T-cell (primary cell): Measurements from ENCODE around the gene AIG1. TPM values are rescaled to one million over a fixed set of nuclear protein-coding genes. Genes with fewer than 3 reads are reported as not detected.

Experiments used
- ATAC-seq, 4 experiments: fragments of 200-7000 bp in 3 of 4; fragments of 150-1000 bp in 1 of 4; cut with Tn5 transposase; replicated peaks in 1 of 4; 1 replicate in 3 of 4; 2 replicates in 1 of 4; pipeline ENCODE4 v1.10.0; 2021; ENCODE audit warnings: moderate library complexity in 3 of 4, mild to moderate bottlenecking in 2 of 4, moderate number of reproducible peaks in 1 of 4
- CTCF ChIA-PET, 2 donors: fragments of 300-600 bp; sonication (Branson Sonifier 250); formaldehyde crosslinking; loops; one replicate each; lab custom pipeline; 2022; ENCODE audit warnings: antibody characterized with exemption in 2 of 2; lab: Charles Lee
- POLR2A ChIA-PET, 2 donors: fragments of 300-600 bp; sonication (Branson Sonifier 250); formaldehyde crosslinking; loops; one replicate each; lab custom pipeline; 2022; ENCODE audit warnings: antibody characterized with exemption in 2 of 2; lab: Charles Lee
- DNase-seq, 35 experiments: peaks; one replicate each; pipeline versions ENCODE4 v3.0.0 to v3.0.0-alpha.2; 2013 to 2023
- H3K27ac ChIP-seq: one replicate; pipeline ENCODE4 v1.5.1; 2013; ENCODE audit warnings: low read length
- H3K27me3 ChIP-seq, 2 experiments: replicated peaks in 1 of 2; 1 replicate in 1 of 2; 2 replicates in 1 of 2; pipeline versions ENCODE4 v1.6.1 to v1.7.0; 2013; ENCODE audit warnings: low read length in 1 of 2, mixed read lengths in 1 of 2; ENCODE audit not compliant: control insufficient read depth in 2 of 2, insufficient read depth in 2 of 2; ENCODE audit errors: extremely low read depth in 1 of 2
- H3K36me3 ChIP-seq, 2 donors: 1 replicate in 1 of 2; 2 replicates in 1 of 2; pipeline versions ENCODE4 v1.6.1 to v1.7.0; 2013; ENCODE audit warnings: low read length in 1 of 2; ENCODE audit not compliant: control insufficient read depth in 2 of 2, insufficient read depth in 1 of 2; ENCODE audit errors: extremely low read depth in 1 of 2
- H3K4me1 ChIP-seq, 2 experiments: 1 replicate in 1 of 2; 2 replicates in 1 of 2; pipeline versions ENCODE4 v1.6.1 to v1.7.0; 2013; ENCODE audit warnings: low read length in 2 of 2, mixed read lengths in 1 of 2; ENCODE audit not compliant: insufficient read depth in 2 of 2, control insufficient read depth in 1 of 2; ENCODE audit errors: extremely low read depth in 1 of 2
- H3K4me3 ChIP-seq, 2 donors: 1 replicate in 1 of 2; 2 replicates in 1 of 2; pipeline versions ENCODE4 v1.5.1 to v1.7.0; 2013; ENCODE audit warnings: mild to moderate bottlenecking in 2 of 2, low read length in 1 of 2, moderate library complexity in 1 of 2; ENCODE audit not compliant: control insufficient read depth in 1 of 2; ENCODE audit errors: extremely low read depth in 1 of 2
- H3K9me3 ChIP-seq: 2 replicates; pipeline ENCODE4 v1.7.0; 2013
- H3K27ac Mint-ChIP-seq, 2 donors: one replicate each; pipeline ENCODE4 v1.8.0; 2020 to 2021; ENCODE audit warnings: mild to moderate bottlenecking in 2 of 2, mixed read lengths in 2 of 2
- H3K27me3 Mint-ChIP-seq, 2 donors: one replicate each; pipeline ENCODE4 v1.8.0; 2021 to 2022; ENCODE audit warnings: mixed read lengths in 2 of 2
- H3K36me3 Mint-ChIP-seq: one replicate; pipeline ENCODE4 v1.8.0; 2021; ENCODE audit warnings: mixed read lengths
- H3K4me1 Mint-ChIP-seq, 3 donors: one replicate each; pipeline ENCODE4 v1.8.0; 2020 to 2022; ENCODE audit warnings: mixed read lengths in 3 of 3, mild to moderate bottlenecking in 1 of 3
- H3K4me3 Mint-ChIP-seq, 3 donors: one replicate each; pipeline ENCODE4 v1.8.0; 2020 to 2022; ENCODE audit warnings: mild to moderate bottlenecking in 3 of 3, mixed read lengths in 3 of 3, moderate library complexity in 3 of 3
- H3K9me3 Mint-ChIP-seq, 3 donors: one replicate each; pipeline ENCODE4 v1.8.0; 2020 to 2022; ENCODE audit warnings: mixed read lengths in 3 of 3
- WGBS: methylation state at CpG from one replicate; pipeline ENCODE4 v1.1.5; 2013; ENCODE audit warnings: missing lambda C conversion rate; ENCODE audit not compliant: insufficient coverage; 5-methylcytosine and 5-hydroxymethylcytosine counted together
- total RNA-seq, 35 experiments: library from RNA in 6 of 35; stranded (reverse) in 6 of 35; fragments of 120-200 nt in 1 of 35; gene quantifications; one replicate each; pipeline versions ENCODE4 v1.2.1 to v1.2.4 and lab custom pipeline; 2013 to 2026

Gene AIG1
- total RNA-seq, 5 donors from 2014 or later (not counting 1 experiment from before 2014, with no cell fraction given) = 6.0 to 13.4 (median 7.6) TPM

GRCh38 chr6:143160439-143161220 is 99.9 kb downstream of the AIG1 start:
- H3K9me3 ChIP-seq = no peaks in the 10 kb centered on the region
- no peak overlapping the region for H3K27ac Mint-ChIP-seq
- H3K4me1 Mint-ChIP-seq = no peaks in the 10 kb centered on the region
- peaks cover 0 to 4% (median under 1%) of the 10 kb centered on the region in 3 donors for H3K9me3 Mint-ChIP-seq
- H3K27ac ChIP-seq = no peak overlapping the region
- ATAC-seq (no peak), DNase-seq (no peak)
- H3K36me3 Mint-ChIP-seq = peaks cover 8% of the 10 kb centered on the region
- H3K27me3 ChIP-seq = no peaks in the 10 kb centered on the region
- WGBS = no CpG with 5 or more reads among the region's 1 CpG
- H3K4me1 ChIP-seq = no peaks in the 10 kb centered on the region
- POLR2A ChIA-PET = no interaction called here
- H3K4me3 Mint-ChIP-seq = no peak overlapping the region
- no peak overlapping the region for H3K4me3 ChIP-seq
- H3K36me3 ChIP-seq = no peaks in the 10 kb centered on the region
- H3K27me3 Mint-ChIP-seq = no peaks in the 10 kb centered on the region
- CTCF ChIA-PET = no interaction called here

- ATAC-seq (no peak), DNase-seq (no peak)
- no peak overlapping the region for H3K27ac Mint-ChIP-seq
- POLR2A ChIA-PET = no interaction called here
- H3K27me3 ChIP-seq = no peaks in the 10 kb centered on the region
- no CpG with 5 or more reads among the region's 1 CpG for WGBS
- CTCF ChIA-PET = no interaction called here
- H3K9me3 ChIP-seq = no peaks in the 10 kb centered on the region
- no peak overlapping the region for H3K27ac ChIP-seq
- no peaks in the 10 kb centered on the region for H3K36me3 ChIP-seq
- H3K27me3 Mint-ChIP-seq = no peaks in the 10 kb centered on the region
- no peaks in the 10 kb centered on the region for H3K4me1 Mint-ChIP-seq
- H3K36me3 Mint-ChIP-seq = peaks cover 25% of the 10 kb centered on the region
- peaks cover 0 to 4% (median 0%) of the 10 kb centered on the region in 3 donors for H3K9me3 Mint-ChIP-seq
- H3K4me3 ChIP-seq = no peak overlapping the region
- H3K4me3 Mint-ChIP-seq = no peak overlapping the region
- no peaks in the 10 kb centered on the region for H3K4me1 ChIP-seq
Measured at GRCh38 chr6:143163621-143164020, 102.9 kb downstream of the AIG1 start.

GRCh38 chr6:143164565-143165105 is 103.9 kb downstream of the AIG1 start:
- no peaks in the 10 kb centered on the region for H3K27me3 Mint-ChIP-seq
- POLR2A ChIA-PET = interaction anchor here in 1 of 2 donors (0.6 to 0.8 kb wide), 2 partner anchors 15 to 22 kb away, joined by 3 to 4 read pairs; no protein-coding TSS in a partner anchor
- CTCF ChIA-PET = interaction anchor here in 1 of 2 donors (0.5 kb wide), 1 partner anchor 25 kb away, joined by 3 read pairs; no protein-coding TSS in a partner anchor
- Histone ChIP-seq H3K27me3 (no peaks in the 10 kb centered on the region), H3K4me3 (no peak overlapping the region), H3K9me3 (no peaks in the 10 kb centered on the region), H3K27ac (no peak overlapping the region), H3K36me3 (no peaks in the 10 kb centered on the region), H3K4me1 (no peaks in the 10 kb centered on the region)
- WGBS = no CpG with 5 or more reads among the region's 5 CpGs
- no peak for ATAC-seq
- H3K27ac Mint-ChIP-seq = no peak overlapping the region
- H3K4me3 Mint-ChIP-seq = no peak overlapping the region
- peaks cover 25% of the 10 kb centered on the region for H3K36me3 Mint-ChIP-seq
- DNase-seq = no peak
- peaks cover 0 to 4% (median 0%) of the 10 kb centered on the region in 3 donors for H3K9me3 Mint-ChIP-seq
- no peaks in the 10 kb centered on the region for H3K4me1 Mint-ChIP-seq

GRCh38 chr6:143165315-143165855 is 104.7 kb downstream of the AIG1 start:
- Histone ChIP-seq H3K9me3 (no peaks in the 10 kb centered on the region), H3K27me3 (no peaks in the 10 kb centered on the region), H3K27ac (no peak overlapping the region), H3K4me1 (no peaks in the 10 kb centered on the region), H3K36me3 (no peaks in the 10 kb centered on the region), H3K4me3 (no peak overlapping the region)
- no peak overlapping the region for H3K4me3 Mint-ChIP-seq
- DNase-seq (no peak), ATAC-seq (no peak)
- H3K36me3 Mint-ChIP-seq = peaks cover 25% of the 10 kb centered on the region
- no peaks in the 10 kb centered on the region for H3K4me1 Mint-ChIP-seq
- 100% methylated on average over 1 of the region's 6 CpGs for WGBS
- no peaks in the 10 kb centered on the region for H3K27me3 Mint-ChIP-seq
- no peak overlapping the region for H3K27ac Mint-ChIP-seq
- CTCF ChIA-PET = interaction anchor here in 1 of 2 donors (0.5 kb wide), 1 partner anchor 26 kb away, joined by 3 read pairs; no protein-coding TSS in a partner anchor
- POLR2A ChIA-PET = no interaction called here
- H3K9me3 Mint-ChIP-seq = peaks cover 0 to 4% (median 0%) of the 10 kb centered on the region in 3 donors

GRCh38 chr6:143166247-143166695 is 105.6 kb downstream of the AIG1 start:
- H3K9me3 Mint-ChIP-seq = no peaks in the 10 kb centered on the region
- H3K27ac Mint-ChIP-seq = no peak overlapping the region
- no peaks in the 10 kb centered on the region for H3K4me1 Mint-ChIP-seq
- H3K4me3 Mint-ChIP-seq = no peak overlapping the region
- H3K36me3 ChIP-seq = no peaks in the 10 kb centered on the region
- H3K27me3 Mint-ChIP-seq = no peaks in the 10 kb centered on the region
- no peak for ATAC-seq
- no peak overlapping the region for H3K4me3 ChIP-seq
- peaks cover 25% of the 10 kb centered on the region for H3K36me3 Mint-ChIP-seq
- no peaks in the 10 kb centered on the region for H3K27me3 ChIP-seq
- WGBS = 100% methylated on average over 3 of the region's 5 CpGs
- ChIA-PET CTCF (interaction anchor here in 1 of 2 donors (1.1 kb wide), 1 partner anchor 12 kb away, joined by 4 read pairs; no protein-coding TSS in a partner anchor), POLR2A (no interaction called here)
- no peaks in the 10 kb centered on the region for H3K9me3 ChIP-seq
- DNase-seq = no peak
- no peak overlapping the region for H3K27ac ChIP-seq
- no peaks in the 10 kb centered on the region for H3K4me1 ChIP-seq

GRCh38 chr6:143167224-143167623 is 106.5 kb downstream of the AIG1 start:
- H3K9me3 ChIP-seq = no peaks in the 10 kb centered on the region
- no peak overlapping the region for H3K4me3 ChIP-seq
- no peak overlapping the region for H3K27ac Mint-ChIP-seq
- DNase-seq (no peak), ATAC-seq (no peak)
- POLR2A ChIA-PET = interaction anchor here in 1 of 2 donors (0.7 kb wide), 1 partner anchor 21 kb away, joined by 4 read pairs; no protein-coding TSS in a partner anchor
- H3K4me1 ChIP-seq = no peaks in the 10 kb centered on the region
- H3K27ac ChIP-seq = no peak overlapping the region
- H3K27me3 Mint-ChIP-seq = no peaks in the 10 kb centered on the region
- no peaks in the 10 kb centered on the region for H3K36me3 ChIP-seq
- no peaks in the 10 kb centered on the region for H3K27me3 ChIP-seq
- WGBS = 57% methylated on average over 1 of the region's 2 CpGs
- no peaks in the 10 kb centered on the region for H3K4me1 Mint-ChIP-seq
- no peak overlapping the region for H3K4me3 Mint-ChIP-seq
- H3K36me3 Mint-ChIP-seq = peaks cover 33% of the 10 kb centered on the region
- H3K9me3 Mint-ChIP-seq = peaks cover 0 to 6% (median 0%) of the 10 kb centered on the region in 3 donors
- CTCF ChIA-PET = no interaction called here
